ENCODE data around the gene EFHB. TPM values are rescaled to one million over a fixed set of nuclear protein-coding genes. Genes with fewer than 3 reads are reported as not detected.
A peak's percentile ranks its signal among the peaks of the same experiment; 100 is the strongest.

The EFHB gene
- total and polyA plus RNA-seq, 10 of the 15 experiments (the other 5 are each of a cell fraction or from before 2014, with no cell fraction given), result 0.12 to 0.95 (median 0.53) TPM; not detected in 3

GRCh38 chr3:19946832-19947548, 13.0 kb upstream of the EFHB start, which contains the start of gene RAB5A (continued):
- TF ChIP-seq EED (IDR thresholded peaks at IDR 0.05; ENCODE audit: low read depth) (no peak), ZNF217 (IDR thresholded peaks at IDR 0.05) (no peak; the same call in 1 of the 2 replicates), NBN (IDR thresholded peaks at IDR 0.05) (peak; percentile 93; the same call in 1 of the 2 replicates), ZNF592 (IDR thresholded peaks at IDR 0.05) (no peak), GABPA (IDR thresholded peaks at IDR 0.05; ENCODE audit: low read depth) (peak; percentile 88), ZNF274 (IDR thresholded peaks at IDR 0.05; ENCODE audit: insufficient read depth, insufficient read length) (no peak), MYC (IDR thresholded peaks at IDR 0.05; ENCODE audit: insufficient read depth, insufficient read length, insufficient replicate concordance, low read length, severe bottlenecking) (peak; percentile 29), ZSCAN29 (IDR thresholded peaks at IDR 0.05) (0 out of 2 replicates have a peak, but pooled peaks have one; percentile 60), IKZF1 (conservative IDR thresholded peaks at IDR 0.05) (peak; percentile 89), EZH2 (IDR thresholded peaks at IDR 0.05; ENCODE audit: borderline replicate concordance, control insufficient read depth, low read depth, low read length) (no peak), POLR2A (IDR thresholded peaks at IDR 0.05; ENCODE audit: low read depth, low read length) (peak; percentile 90), IKZF2 (IDR thresholded peaks at IDR 0.05) (peak; percentile 35 to 59; a peak in 2 of 4 replicates), POLR2AphosphoS2 (IDR thresholded peaks at IDR 0.05; ENCODE audit: low read depth, low read length) (0 out of 2 replicates have a peak, but pooled peaks have one; percentile 30), CREB1 (IDR thresholded peaks at IDR 0.05; ENCODE audit: low read depth) (peak; percentile 97), IRF4 (IDR thresholded peaks at IDR 0.05; ENCODE audit: low read depth, low read length) (no peak), SMC3 (IDR thresholded peaks at IDR 0.05; ENCODE audit: borderline replicate concordance, low read length) (no peak), CBX5 (IDR thresholded peaks at IDR 0.05; ENCODE audit: low read depth) (peak; percentile 27), BCL11A (IDR thresholded peaks at IDR 0.05; ENCODE audit: low read depth, low read length) (no peak), ZBTB40 (IDR thresholded peaks at IDR 0.05; ENCODE audit: borderline replicate concordance) (peak; percentile 91), NR2C2 (IDR thresholded peaks at IDR 0.05; ENCODE audit: borderline replicate concordance, control insufficient read depth, insufficient read length, low read depth) (no peak), HCFC1 (IDR thresholded peaks at IDR 0.05; ENCODE audit: low read length) (peak; percentile 61; the same call in 1 of the 2 replicates), CBFB (IDR thresholded peaks at IDR 0.05; ENCODE audit: low read depth) (no peak)
- TF ChIP-seq, protein P1, sequence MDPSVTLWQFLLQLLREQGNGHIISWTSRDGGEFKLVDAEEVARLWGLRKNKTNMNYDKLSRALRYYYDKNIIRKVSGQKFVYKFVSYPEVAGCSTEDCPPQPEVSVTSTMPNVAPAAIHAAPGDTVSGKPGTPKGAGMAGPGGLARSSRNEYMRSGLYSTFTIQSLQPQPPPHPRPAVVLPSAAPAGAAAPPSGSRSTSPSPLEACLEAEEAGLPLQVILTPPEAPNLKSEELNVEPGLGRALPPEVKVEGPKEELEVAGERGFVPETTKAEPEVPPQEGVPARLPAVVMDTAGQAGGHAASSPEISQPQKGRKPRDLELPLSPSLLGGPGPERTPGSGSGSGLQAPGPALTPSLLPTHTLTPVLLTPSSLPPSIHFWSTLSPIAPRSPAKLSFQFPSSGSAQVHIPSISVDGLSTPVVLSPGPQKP (IDR thresholded peaks at IDR 0.05; ENCODE audit: low read depth, low read length), result no peak; the same call in 1 of the 2 replicates

Measured in GM12878 (cell line).